ENCODE data around the gene ARSD.

- TF ChIP-seq CTCF (IDR thresholded peaks at IDR 0.05) (no peak), POLR2AphosphoS5 (IDR thresholded peaks at IDR 0.05) (no peak)
Observed at GRCh38 chrX:2897311-2897689, 31.8 kb downstream of the ARSD start.
